ENCODE results near the gene KDM4C.

The KDM4C gene

DNA sequence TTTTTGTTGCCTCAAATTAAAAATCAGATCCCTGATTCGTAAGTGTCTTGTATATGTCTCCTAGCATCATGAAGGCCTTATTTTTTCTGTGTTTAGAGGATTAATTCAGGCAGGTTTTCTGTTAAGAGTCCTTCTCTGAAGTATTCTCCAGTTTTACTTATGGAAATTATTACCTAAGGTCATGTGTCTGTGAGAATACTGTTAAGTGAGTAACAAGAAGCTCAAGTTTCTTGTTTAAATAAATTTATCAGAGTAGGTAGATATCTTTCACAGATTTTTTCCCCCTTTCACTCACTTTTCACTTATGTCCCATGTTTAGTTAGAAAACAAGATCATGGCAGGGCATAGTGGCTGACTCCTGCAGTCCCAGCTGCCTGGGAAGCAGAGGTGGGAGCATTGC is 233.6 kb downstream of the KDM4C start:
- ChIA-PET CTCF (no interaction called here), POLR2A (ENCODE audit: low non-redundant PET) (no interaction called here)
- H3K27ac ChIP-seq, result no peak overlapping the region
- no peak for DNase-seq (ENCODE audit: low spot score)
- TF ChIP-seq, protein P1, sequence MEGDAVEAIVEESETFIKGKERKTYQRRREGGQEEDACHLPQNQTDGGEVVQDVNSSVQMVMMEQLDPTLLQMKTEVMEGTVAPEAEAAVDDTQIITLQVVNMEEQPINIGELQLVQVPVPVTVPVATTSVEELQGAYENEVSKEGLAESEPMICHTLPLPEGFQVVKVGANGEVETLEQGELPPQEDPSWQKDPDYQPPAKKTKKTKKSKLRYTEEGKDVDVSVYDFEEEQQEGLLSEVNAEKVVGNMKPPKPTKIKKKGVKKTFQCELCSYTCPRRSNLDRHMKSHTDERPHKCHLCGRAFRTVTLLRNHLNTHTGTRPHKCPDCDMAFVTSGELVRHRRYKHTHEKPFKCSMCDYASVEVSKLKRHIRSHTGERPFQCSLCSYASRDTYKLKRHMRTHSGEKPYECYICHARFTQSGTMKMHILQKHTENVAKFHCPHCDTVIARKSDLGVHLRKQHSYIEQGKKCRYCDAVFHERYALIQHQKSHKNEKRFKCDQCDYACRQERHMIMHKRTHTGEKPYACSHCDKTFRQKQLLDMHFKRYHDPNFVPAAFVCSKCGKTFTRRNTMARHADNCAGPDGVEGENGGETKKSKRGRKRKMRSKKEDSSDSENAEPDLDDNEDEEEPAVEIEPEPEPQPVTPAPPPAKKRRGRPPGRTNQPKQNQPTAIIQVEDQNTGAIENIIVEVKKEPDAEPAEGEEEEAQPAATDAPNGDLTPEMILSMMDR (conservative IDR thresholded peaks at IDR 0.05; ENCODE audit: low read depth), result no peak

DNA sequence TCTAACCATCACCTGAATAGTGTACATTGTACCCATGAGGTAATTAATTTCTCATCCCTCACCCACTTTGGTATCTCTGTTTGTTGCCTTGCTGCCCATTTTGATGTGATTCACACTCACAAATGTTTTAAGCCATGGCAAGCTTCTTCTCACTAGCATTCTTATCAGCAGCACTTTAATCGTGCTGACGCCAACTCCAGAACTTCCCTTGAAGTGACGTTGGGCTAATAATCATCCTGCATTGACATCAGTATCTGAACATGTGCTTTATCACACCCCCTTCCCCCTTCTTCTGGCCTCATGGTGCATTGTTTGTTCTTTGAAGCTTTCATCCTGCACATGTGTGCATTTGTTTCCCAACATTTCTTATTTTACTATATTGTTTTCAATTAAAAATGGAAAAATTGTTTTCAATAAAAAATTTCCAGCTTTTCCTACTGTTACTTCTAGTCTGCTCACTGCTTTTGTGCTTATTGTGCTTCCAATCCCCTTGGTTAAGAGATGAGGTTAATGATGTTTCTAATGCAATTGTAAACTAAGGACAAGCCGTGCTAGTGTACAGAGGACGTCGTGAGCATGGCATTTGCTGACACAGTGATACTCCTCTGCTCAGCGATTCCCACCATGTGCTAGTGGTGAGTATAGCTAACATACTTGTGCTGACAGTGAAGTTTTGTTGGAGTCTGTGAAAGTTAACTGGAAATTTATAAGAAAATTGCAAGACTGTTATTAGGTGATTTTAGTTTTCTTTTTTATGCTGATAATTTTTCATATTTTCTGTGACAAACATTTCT is 238.5 kb downstream of the KDM4C start:
- CTCF ChIA-PET, result no interaction called here

GRCh38 chr9:6997330-6997729 is 239.6 kb downstream of the KDM4C start:
- ChIA-PET CTCF (no interaction called here), POLR2A (ENCODE audit: low non-redundant PET) (no interaction called here)
- no peak overlapping the region for H3K27ac ChIP-seq
- TF ChIP-seq, protein P1 (conservative IDR thresholded peaks at IDR 0.05; ENCODE audit: low read depth), result no peak
- DNase-seq (ENCODE audit: low spot score), result no peak

More for the DNA sequence above, 238.5 kb downstream of the KDM4C start:
- no peak overlapping the region for H3K27ac ChIP-seq
- no peak for DNase-seq (ENCODE audit: low spot score)
- POLR2A ChIA-PET (ENCODE audit: low non-redundant PET), result no interaction called here
- TF ChIP-seq, protein P1 (conservative IDR thresholded peaks at IDR 0.05; ENCODE audit: low read depth), result no peak

GRCh38 chr9:6999794-7000193 is 242.0 kb downstream of the KDM4C start:
- H3K27ac ChIP-seq, result no peak overlapping the region
- no peak for DNase-seq (ENCODE audit: low spot score)
- TF ChIP-seq, protein P1 (conservative IDR thresholded peaks at IDR 0.05; ENCODE audit: low read depth), result no peak
- CTCF ChIA-PET, result no interaction called here
- POLR2A ChIA-PET (ENCODE audit: low non-redundant PET), result no interaction called here

DNA sequence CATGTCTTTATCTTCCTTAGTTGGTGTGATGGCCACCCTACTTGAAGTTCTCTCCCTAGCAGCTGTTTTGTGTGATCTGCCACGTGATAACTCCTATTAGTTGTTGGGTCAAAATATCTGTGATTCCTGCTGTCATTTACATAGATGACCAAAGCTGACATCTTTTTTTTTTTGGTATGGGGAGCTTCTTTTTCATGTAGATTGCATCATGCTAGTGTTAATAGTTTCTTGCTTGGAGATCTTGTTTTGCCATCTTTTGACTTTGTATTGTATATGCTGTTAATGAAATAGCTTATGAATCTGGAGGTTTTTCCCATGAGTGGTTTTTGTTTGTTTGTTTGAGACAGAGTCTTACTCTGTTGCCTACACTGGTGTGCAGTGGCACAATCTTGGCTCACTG is 243.8 kb downstream of the KDM4C start:
- POLR2A ChIA-PET (ENCODE audit: low non-redundant PET), result no interaction called here
- TF ChIP-seq, protein P1 (conservative IDR thresholded peaks at IDR 0.05; ENCODE audit: low read depth), result no peak
- CTCF ChIA-PET, result no interaction called here
- no peak overlapping the region for H3K27ac ChIP-seq
- no peak for DNase-seq (ENCODE audit: low spot score)

DNA sequence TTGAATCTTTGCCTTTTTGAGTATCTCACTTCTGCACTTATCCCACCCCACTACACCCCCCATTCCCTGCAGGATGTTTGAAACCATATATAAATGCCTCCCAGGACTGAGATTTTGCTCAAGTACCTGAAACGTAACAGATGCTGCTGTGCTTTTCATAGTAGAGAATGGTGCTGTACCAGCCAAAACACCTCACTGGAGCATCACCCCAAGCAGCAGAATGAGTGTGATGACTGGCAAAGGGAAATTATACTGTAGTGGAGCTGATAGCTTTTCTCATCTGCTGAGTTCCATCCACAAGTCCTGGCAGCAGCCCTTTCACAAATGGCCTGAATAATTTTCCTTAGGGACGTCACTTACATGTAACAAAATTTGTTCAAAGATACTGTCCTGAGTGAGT is 246.1 kb downstream of the KDM4C start:
- TF ChIP-seq, protein P1 (conservative IDR thresholded peaks at IDR 0.05; ENCODE audit: low read depth), result no peak
- DNase-seq (ENCODE audit: low spot score), result no peak
- POLR2A ChIA-PET (ENCODE audit: low non-redundant PET), result no interaction called here
- H3K27ac ChIP-seq, result no peak overlapping the region
- CTCF ChIA-PET, result no interaction called here
